ENCODE measurements around the gene PODXL.
A peak's percentile ranks its signal among the peaks of the same experiment; 100 is the strongest.
"Not testable (repeated sequence)": the region's sequence is repeated elsewhere in the genome, so short reads cannot be mapped to it uniquely, and the experiment has no call there.

The PODXL gene

DNA sequence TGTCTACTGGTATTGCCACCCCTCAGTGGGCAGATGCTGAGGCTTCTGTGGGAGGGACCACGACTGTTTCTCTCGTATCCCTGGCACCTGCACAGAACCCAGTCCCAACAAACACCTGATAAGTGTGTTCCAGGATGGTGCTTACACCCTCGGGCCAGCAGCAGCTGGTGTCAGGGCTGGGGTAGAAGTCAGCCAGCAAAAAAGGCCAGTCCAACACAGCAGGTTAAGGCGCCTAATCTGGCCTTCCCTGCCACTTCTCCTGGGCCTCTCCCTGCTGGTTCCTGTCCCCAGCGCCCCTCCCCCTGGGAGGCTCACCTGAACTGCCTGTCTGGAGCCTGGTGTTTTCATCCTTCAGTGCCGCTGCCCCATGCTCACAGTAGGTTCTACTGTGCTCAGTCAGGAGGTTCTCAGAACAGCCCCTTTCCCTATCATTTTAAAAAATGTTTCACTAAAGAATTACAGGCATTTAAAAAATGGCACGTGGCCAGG is 20.0 kb downstream of the PODXL start:
- no peak for DNase-seq

DNA sequence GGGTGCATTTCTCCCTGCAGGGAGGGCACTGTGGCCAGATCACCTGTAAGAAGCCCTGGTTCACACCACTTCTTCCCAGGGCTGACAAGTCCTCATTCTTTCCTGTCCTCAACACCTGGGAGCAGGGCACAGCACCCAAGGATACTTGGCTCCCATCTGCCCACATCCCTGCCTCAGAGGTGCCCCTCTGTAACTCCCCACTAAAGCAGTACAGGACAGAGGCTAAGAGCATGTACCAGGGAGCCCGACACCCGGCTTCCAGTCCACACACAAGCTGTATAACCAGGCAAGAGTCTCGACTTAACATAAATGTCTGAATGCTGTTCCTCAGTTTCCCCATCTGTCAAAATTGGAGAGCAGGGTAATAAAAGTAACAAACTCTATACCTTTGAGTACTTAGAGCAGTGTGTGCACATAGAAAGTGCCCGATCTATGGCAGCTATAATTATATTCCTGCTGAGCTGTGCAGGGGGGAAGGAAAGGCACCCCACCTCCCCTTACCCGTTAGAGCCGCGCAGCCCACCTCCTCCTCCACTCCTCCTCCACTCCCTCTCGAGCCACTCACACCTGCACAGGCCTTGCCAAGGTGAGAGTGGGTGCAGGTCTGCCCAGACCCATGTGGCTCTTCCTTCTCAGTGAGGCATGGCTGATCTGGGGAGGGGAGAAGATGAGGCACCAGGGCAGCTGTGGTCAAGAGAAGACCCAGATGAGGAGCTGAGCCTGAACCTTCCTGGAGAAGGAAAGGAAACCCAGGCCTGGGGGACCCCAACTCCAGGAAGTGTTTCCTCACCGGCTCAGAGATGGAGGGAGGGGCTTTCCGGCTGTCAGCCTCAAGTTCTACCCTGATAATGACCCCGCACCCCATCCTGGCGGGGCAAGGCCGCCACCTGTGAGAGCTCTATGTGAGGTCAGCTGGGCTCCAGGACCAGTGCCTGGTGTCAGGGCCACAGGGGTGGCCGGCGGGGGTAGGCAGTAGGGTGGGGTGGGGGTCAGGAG is 22.6 kb downstream of the PODXL start:
- no peak for DNase-seq

DNA sequence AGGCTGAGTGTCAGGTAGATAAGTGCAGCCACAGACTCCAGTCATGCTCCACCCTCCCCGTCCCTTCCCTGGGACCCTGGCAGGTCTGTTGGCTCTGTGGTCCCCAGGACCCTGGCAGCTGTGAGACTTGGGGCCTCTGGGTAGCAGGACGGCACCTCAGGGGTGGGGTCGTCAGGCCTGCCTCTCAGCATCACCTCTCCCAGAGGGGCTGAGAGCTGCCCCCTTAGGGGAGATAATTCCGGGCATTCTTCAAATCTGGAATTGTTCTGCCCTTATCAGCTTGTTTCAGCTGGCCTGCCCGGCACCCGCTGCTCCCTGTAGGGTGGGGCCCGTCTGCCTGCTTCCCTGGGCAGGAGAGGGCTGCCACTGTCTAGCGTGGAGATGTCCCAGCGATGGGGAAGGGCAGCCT is 23.3 kb downstream of the PODXL start:
- no peak for DNase-seq

DNA sequence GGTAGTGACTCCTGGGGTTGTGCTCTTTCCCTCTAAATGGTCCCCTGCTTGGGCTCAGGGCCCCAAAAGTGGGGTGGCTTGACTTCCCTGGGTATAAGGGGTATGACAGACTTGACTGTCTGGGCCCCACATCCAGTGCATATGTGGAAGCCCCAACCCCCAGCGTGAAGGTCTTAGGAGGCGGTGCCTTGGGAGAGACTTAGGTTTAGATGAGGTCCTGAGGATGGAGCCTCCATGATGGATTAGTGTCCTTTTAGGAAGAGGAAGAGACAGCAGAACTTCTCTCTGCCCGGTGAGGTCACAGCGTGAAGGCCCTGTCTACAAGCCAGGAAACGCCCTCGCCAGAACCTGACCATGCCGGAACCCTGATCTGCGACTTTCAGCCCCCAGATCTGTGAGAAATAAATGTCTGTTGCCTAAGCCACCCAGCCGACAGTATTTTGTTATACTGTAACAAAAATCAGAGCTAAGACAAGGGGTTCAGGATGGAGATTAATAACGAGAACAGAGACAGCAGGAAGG is 23.8 kb downstream of the PODXL start:
- DNase-seq = no peak

DNA sequence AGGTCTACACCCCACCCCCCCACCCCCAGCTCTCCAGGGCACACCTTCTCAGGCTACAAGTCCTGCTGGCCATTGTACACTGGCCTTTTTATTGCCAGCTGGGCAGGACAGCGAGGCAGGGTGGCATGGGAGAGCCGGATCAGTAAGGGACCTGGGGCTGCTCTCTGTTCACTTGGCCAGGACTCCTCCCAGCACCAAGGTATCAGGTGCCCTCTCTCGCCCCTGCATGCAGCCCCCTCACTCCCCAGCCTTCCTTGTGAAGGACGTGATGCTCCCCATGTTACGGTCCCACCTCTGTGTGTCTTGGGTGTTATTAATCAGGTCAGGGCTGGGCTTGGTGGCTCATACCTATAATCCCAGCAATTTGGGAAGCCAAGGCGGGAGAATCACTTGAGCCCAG is 26.3 kb downstream of the PODXL start:
- DNase-seq = no peak

DNA sequence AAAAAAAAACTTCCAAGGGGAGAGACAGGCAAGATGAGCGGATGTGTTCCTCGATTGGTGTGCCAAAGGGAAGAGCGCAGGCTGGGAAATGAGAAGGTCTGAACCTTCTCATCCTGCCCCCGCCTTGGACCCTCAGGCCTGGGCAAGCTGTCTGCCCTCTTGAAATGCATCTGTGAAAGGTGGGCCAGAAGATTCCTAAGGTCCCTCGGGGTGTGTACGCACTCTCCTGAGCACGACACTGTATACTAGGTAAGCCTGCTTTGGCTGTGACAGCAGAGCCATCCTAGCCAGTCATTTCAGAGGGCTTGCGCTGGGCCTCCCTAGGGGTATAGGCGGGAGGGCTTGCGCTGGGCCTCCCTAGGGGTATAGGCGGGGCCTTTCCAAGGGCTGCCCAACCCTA is 26.8 kb downstream of the PODXL start:
- DNase-seq = no peak

DNA sequence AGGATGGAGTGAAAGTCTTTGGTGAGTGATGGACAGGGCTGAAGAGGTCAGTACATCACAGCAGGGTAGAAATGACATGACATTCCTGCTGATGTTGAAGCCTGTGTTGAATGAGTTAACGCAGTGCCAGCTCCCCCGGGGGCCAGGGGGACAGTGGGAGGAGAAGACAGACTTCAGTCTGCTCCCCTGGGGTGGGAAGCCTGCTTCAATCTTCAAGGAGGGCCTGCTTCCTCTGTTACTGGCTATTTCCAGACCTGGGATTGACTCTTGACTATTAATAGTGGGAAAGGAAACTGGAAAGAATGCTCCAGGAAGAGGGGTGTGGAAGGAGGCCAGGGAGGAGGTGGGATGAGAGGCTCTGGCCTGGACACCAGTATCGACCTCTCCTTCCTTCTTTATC is 27.2 kb downstream of the PODXL start:
- DNase-seq = no peak

DNA sequence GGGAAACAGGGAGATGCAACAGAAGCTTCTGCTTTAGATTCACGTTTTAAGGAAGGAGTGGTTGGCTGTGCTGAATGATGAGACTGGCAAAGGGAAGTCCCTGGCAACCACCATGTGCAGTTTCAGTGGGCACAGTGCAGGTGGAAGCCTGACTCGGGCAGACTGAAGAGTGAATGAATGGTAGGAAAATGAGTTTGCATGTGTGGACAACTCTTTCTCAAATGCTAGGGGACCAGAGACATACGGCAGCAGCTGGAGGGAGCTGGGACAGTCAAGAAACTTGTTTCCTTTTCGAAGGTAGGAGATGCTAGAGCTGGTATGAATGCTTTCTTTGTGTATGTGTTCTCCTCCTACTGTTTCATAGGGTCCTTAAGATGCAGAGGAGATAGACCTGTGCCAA is 29.0 kb downstream of the PODXL start:
- no peak for DNase-seq

DNA sequence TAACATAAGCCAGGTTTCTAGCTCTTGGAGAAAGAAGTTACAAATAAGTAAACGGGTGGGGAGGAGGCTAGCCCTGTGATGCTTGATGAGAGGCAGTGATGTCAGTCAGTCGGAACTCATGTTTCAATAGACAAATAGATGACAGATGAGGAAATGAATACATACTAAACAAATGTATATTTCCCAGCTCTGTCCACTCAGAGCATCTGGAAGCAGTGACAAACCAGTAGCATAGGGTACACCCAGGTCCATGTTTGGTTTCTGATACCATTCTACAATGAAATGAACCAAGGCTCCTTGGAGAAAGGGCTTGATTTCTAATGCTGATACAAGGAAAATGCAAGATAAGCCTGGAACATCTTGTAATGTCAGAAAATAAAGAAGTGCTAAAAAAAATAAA is 30.6 kb downstream of the PODXL start:
- no peak for DNase-seq

DNA sequence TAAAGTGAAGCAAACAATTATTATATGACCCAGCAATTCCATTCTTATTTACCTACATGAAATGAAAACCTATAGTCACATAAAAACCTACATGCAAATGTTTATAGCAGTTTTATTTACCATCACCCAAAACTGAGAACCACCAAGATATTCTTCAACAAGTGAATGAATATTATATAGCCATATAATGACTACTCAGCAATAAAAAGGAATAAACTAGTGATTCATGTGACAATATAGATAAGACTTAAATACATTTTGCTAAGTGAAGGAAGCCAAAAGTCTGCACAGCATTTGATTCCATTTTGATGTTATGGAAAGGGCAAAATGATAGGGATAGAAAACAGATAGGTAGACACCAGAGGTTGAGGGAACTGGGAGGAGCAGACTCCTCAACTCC is 31.7 kb downstream of the PODXL start:
- no peak for DNase-seq

DNA sequence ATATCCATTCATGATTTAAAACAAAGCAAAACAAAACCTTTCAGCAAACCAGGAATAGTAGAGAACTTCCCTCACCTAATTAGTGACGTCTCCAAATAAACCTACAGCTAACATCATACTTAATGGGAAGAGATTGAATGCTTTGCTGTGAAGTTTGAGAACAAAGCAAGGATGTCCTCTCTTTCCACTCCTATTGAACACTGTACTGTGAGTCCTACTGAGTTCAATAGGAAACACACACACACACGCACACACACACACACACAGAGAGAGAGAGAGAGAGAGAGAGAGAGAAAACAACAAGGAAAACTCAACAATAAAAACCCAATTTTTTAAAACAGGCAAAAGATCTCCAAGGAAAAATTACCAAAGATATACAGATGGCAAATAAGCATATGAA is 32.3 kb downstream of the PODXL start:
- no peak for DNase-seq

DNA sequence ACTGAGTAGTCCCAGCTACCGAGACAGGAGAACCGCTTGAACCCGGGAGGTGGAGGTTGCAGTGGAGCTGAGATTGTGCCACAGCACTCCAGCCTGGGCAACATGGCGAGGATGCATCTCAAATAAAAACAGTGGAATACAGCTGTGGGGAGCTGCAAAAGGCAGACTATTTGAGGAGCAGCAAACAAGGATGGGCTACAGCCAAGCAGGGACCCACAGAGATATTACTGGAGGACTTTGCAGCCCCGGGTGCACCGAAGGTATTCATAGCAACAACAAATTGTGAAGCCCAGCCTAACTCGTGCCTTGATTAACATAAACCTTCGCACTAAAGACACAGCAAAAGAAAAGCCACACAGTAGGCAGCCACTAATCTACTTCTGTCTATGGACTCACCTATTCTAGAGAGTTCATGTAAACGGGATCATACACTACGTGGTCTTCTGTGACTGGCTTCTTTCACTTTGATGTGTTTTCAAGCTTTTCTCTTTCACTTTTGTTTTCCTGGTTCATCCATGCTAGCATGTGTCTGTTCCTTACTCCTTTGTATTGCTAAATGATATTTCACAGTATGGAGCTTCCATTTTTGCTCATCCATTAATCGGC is 34.0 kb downstream of the PODXL start:
- DNase-seq = no peak

DNA sequence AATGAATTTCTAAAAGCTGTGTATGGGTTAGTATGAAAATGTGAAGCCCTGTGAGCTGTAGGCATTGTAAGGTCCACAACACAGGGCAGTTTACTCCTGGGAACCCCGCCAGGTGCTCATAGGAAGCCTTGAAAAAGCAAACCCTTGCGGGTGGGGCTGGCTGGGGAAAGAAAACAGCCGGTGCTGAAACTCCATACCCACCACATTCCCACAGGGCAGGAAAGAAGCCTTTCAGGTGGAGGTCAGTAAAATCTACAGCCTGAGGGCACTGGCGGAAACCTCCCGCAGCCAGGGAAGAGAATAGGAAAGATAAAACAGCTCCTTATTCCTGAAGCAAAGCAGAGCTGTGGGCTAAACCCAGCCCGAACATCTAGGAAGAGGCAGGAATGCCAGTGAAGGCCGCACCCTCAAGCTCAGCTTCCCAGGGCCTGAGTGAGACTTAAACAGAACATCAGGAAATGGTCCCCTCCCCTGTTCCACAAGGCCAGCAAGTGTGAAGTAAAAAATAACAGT is 34.7 kb downstream of the PODXL start:
- peak; percentile 93 for DNase-seq

DNA sequence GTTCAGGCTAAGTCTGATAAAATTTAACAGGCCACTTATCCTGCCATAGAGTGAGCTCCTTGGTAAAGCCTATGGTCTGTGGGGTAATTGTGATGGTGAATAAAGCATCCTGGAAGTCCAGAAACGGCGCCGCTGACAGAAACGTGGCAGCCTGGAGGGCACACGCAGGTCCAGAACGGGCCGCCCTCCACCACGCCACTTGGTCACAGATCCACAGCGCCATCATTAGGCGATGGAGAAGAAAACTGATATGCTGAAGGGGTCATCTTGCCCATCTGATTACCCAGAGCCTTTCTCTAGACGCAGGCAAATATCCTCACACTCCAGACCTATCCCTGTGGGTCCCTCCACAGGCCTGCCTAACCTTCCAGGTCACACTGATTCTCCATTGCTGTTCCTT is 37.8 kb downstream of the PODXL start:
- no peak for DNase-seq

DNA sequence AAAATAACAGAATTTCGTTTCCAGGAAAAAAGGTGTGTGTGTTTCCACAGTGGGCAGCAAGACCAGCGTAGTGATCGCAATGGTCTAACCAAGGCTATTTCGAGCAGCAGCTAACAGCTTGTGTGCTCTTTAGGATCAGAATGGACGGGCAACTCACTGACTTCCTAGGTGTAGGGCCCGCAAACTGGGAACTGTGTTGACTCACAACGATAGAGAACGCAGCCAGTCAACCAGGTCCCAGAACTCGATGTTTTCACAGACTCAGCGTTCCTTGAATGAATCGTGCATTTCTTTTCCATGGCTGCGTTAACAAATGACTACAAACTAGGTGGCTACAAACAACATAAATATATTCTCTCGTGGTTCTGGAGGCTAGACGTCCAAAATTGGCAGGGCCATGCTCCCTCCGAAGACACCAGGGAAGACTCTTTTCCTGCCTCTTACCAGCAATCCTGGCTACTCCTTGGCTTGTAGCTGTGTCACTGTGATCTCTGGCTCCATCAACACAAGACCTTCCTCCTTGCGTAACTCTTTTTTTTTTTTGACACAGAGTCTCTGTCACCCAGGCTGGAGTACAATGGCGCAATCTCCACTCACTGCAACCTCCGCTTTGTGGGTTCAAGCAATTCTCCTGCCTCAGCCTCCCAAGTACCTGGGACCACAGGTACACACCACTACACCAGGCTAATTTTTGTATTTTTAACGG is 39.1 kb downstream of the PODXL start:
- DNase-seq = no peak

DNA sequence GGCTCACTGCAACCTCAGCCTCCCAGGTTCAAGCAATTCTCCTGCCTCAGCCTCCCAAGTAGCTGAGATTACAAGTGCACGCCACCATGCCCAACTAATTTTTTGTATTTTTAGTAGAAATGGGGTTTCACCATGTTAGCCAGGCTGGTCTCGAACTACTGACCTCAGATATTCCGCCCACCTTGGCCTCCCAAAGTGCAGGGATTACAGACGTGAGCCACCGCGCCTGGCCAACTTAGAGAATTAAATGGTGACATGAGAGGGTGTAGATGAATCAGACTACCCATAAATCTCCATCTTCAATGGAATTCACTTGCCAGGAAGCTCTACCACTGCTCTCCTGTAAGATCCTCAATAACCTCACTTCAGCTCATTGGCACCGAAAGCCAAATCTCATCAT is 41.0 kb downstream of the PODXL start:
- not testable (repeated sequence) for DNase-seq

DNA sequence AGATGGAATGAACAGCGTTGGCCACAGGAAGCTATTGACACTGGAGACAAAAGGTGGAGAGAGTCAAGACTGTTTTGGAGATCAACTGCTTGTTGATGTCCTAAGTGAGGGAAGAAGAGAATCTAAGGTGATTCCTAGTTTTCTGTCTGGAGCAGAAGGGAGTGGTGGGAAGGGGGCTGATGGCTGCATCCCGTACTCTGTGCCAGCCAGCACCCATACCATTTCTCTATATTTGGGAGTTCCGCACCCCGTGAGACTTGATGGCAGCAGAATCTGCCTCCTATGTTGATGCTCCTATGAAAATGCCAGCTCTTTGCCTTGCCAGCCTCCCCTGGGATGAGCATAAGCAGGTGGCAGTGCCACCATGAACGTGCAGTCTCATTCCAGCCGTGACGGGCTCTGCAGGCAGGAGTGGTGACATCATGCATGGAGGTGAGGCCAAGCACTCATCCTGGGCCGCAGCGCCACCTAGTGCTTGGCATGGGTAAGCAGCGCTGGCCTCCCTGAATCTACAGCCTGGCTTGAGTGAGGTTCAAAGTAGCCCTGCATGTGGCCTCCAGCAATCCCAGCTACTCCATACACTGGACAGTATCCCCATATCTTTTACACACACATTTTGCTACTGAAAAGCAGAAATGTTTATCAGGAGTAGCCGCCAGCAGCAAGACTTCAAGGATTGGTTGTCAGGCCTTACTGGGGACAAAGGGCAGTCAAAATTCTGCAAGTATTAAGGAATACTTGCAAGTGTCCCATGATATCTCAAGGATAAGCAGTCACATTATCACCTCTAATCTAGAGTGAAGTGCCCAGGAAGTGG is 43.0 kb downstream of the PODXL start:
- peak; percentile 95 for DNase-seq

DNA sequence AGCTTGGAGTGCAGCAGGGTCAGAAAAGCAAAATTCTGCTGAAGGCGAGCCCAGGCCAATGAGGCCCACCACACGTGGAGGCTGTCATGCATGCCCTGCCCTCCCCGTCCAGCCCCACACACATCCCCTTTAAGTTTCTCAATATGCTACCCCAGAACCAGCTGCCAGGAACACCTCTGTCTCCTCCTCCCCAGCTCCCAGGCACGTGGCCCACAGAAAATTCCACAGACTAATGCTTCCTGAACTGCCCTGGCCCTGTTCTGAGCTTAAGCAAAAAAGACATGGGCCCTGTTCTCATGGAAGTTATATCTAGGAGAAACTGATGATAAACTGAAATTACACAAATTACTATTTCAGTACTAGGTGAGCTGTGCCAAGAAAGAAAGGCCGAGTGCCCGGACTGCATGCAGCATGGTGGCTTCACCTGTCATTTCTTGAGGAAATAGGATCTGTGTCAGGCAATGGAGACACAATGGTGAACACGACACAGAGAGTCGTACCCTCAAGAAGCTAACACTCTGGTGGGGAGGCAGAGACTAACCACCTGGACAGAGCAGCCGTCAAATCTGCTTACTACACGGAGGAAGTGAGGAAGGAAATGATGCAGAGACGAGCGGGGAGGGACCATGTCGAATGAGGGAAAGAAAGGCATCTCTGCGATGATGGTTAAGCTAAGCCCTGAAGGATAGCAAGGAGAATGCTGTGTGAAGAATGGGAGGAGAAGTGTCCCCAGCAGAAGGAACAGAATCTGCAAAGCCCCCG is 44.5 kb downstream of the PODXL start:
- DNase-seq = no peak

DNA sequence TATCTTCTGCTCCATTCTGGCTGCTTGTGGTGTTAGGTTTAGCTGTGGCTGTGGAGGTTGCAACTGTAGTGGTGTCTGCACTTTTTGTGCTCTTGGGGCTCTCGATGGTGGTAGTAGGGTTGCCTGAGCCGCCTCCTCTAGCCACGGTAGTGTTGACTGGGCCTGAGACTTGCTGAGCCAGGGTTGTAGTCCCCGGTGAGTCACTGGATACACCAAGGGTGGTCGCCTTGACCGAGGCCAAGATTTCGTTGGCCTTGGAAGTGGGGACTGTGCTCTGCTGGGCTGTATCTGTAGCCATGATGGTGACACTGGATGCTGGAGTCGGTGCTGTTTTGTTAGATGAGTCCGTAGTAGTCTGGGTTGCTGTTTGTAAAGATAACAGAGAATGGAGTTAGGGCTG is 45.4 kb downstream of the PODXL start:
- DNase-seq = no peak

DNA sequence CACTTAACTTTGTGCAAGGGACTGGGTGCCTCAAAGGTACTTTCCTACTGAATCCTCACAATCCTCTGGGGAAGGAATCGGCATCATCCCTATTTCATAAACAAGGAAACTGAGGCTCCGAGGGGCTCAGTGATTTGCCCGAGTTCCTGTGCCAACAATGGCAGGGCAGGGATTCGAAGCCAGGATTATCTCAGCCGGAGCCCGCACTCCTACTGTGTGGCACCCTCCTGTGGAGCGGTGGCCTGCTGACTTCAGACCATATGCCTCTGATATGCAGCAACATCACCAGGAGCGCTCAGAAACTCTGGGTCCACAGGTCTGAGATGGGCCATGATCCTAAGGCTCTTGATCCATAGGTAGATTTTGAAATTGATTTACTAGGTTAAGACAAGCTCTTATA is 46.6 kb downstream of the PODXL start:
- no peak for DNase-seq

DNA sequence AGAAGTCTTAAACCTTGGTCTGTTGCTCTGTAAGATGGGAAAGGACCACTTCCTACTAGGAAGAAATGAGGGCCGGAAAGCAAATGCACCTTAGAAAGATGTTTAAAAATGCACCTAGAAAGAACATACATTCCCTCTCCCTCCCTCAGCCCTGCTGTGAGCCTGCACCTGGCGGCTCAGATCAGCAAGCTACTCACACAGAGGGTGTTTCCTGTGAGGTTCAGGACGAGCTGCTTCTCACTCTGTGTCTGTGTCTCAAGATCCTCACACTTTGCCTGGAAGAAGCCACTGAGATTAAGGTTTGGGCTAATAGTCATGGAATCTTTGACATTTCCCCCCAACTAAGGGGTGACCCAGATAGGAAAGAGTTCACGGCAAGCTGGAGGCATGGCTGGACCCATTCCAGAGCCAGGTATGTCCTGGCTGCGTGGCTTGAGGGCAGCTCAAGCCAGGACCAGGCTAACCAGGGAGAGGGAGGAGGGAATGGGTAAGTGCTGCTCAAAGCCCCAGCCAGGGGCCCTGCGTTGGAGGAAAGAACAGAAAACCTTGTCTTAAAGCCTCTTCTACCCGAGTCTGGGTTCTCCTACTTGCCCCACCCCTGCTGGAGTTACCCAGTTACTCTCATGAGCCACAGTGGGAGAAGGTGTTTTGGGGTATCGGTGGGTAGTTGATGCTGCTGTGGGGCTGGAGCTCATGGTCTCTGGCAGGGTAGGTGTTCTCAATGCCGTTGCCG is 47.5 kb downstream of the PODXL start:
- DNase-seq = no peak
